Measurements from ENCODE around the gene TLN1.

The TLN1 gene

DNA sequence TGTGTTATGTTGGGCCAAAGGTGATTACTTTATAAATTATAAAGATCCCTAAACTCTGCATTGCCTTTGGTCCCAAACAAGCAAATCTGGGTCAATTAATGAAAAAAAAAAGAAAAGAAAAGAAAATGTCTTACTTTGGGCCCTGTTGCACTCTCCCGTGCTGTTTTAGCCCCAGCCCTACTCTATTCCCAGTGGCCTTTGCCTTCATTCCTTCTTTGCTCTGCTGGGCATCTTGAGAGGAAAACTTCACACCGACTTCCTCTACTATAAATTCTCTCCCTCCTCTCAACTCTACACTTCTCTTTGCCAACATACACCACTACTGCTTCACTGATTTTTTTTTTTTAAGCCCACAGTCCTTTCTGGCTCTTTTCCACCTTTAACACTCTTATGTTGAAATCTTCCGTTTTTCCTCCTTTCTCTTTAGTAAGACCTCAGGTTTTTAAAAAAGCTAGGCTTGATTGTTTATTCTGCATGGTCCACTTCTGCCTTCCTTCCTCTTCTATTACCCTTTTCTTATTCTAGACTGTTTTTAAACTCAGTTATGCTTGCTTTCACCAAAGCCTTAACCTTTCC, 26.6 kb upstream of the TLN1 start:
- TF ChIP-seq GATA3 (IDR thresholded peaks at IDR 0.05; ENCODE audit: low read depth, low read length) (no peak), GATA2 (IDR thresholded peaks at IDR 0.05; ENCODE audit: low read depth, low read length) (no peak)

DNA sequence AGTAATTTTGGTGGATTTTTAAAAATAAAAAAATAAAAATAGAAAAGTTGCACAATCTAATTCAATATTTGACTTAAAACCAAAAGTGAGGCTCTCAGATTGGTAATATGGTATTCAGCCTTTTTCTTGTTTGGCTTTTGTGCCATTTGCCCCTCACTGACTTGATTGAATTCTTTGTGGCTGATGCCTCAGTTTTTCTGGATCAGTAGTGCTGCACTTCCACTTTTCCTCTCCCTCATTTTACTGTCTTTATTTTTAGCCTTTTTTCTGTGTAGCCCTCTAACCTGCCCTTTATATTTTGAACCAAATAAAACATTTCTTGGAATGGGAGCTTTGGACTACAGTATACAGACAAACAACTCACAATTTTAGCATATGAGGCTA, 25.9 kb upstream of the TLN1 start:
- TF ChIP-seq GATA2 (IDR thresholded peaks at IDR 0.05; ENCODE audit: low read depth, low read length): no peak

DNA sequence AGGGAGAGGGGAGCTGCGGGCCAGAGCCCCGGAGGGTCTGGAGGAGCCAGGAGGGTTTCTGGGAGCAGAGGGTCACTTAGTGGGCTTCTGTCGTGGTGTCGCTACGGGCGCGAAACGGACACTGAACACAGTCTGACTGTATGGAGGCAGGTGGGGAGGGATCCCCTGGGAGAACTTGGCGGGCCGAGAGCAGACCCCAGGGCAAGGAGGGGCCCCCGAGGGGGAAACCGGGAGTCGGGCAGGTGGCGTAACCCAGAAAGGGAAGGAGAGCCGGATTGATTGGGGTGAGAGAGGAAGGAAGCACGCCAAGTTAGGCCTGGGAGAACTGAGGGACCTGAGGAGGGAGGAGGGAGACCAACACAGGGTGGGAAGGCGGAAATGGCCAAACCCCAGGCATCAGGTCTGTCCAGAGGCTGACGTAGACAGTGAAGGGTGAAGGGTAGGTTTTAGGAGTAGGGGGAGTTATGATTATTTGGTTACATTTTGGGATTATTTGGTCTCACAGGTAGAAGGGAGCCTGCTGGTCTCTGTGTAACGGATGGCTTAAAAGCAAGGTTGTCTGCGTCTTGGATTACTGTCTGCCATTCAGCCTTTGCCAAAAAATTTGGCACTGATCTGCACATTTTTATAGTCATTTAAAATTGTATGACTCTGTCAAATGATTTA, 25.4 kb upstream of the TLN1 start:
- TF ChIP-seq GATA2 (IDR thresholded peaks at IDR 0.05; ENCODE audit: low read depth, low read length) (no peak), GATA3 (IDR thresholded peaks at IDR 0.05; ENCODE audit: low read depth, low read length) (no peak)

DNA sequence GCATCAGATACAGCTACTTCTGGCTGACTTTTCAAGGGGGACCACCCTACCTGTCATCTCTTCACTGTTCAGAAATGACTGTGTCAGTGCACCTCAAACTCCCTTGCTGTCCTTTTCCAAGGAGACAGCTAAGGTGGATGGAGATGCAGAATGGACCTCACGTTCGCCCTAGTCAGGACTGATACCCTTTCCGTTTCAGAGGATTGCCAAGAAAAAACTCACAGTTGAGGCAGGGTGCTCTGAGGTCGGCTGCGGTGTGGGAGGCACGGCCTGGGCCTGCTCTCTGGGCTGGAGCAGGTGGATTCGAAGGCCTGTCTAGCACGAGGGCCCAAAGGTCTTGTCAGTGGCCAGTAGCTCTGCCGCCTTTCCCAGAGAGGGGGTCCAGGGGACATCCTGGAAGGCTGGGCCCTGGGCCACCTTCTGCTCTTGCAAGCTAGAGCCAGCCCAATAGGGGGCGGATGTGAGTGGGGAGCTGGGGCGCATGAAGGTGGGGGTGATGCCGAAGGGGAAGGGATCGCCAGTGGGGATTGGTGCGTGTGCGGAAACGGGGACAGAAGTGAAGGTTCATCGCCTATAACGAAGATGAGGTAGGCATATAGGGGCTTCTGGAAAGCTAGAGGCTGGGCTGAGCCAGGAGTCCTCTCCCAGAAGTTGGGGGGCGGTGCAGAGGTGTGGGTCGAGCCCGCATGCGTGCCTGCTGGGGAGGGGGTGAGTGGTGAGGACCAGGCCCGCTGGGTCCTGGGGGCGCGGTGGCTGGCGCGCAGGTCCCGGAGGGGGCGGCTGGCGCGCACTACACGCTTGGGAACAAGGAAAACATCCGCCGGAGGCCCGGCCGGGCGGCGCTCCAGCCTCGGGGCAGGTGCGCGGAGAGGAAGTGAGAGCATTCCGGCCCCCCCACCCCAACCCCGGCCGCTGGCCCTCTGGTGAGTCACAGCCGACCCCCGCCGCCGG, 24.6 kb upstream of the TLN1 start:
- TF ChIP-seq GATA2 (IDR thresholded peaks at IDR 0.05; ENCODE audit: low read depth, low read length) (no peak), GATA3 (IDR thresholded peaks at IDR 0.05; ENCODE audit: low read depth, low read length) (no peak)

DNA sequence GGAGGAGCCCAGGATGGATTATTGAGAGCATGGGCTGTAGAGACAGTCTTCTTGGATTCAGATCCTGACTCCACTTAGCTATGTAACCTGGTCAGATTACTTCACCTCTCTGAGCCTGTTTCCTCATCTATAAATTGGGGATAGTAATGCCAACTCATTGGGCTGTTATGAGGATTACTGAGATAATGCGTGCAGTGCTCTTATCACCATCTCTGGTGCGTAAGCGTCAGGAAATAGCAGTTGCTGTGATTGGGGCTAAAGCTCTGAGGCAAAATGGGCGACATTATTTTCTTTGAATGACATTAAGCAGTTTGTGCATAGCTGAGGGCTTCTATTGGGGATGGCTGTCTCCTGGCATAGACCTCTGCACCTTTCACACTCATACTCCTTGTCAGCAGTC, 23.1 kb upstream of the TLN1 start:
- TF ChIP-seq GATA2 (IDR thresholded peaks at IDR 0.05; ENCODE audit: low read depth, low read length) (no peak), GATA3 (IDR thresholded peaks at IDR 0.05; ENCODE audit: low read depth, low read length) (no peak)

DNA sequence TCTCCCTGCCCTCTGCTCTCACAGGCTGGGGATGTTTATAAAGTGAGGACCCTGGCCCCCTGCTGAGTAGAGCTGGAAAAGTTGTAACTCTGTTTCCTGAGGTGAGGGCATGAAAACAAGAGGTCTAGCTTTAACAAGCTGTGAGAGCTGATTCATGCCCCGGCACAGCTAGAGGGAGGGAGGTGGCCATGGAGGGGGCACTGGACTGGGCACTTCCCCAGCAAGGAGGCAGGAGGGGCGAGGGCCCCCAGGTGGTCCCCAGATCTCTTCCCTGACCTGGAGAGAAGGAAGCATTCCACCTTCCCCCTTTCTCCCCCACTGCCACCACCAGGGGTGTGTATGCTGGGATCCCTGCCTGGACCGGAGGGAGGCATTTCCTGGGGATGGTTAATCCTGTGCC, 22.3 kb upstream of the TLN1 start, which contains the start of gene MSMP:
TSS of gene MSMP (minus strand) at position 13 of the 400 bp plus-strand sequence. CDS start 147 bp downstream, outside the sequence.
- no peak for TF ChIP-seq GATA3 (IDR thresholded peaks at IDR 0.05; ENCODE audit: low read depth, low read length)

DNA sequence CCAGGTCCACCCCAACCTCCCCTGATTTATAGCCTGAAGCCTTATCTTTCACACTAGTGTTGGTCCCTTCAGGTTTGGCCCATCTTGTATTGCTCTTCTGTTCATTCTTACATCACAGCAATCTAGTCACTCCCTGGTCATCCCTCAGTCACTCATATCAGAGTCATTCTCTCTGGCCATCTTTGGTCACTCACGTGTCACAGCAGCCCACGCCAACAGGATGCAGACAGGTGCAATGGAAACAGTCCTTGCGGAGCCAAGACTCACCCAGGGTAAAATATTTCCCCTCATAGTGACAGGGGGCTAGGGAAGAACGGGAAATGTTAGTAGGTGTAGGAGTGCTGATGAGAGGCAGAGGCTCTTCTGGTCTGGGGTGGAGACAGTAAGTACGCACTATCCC, 21.5 kb upstream of the TLN1 start:
- TF ChIP-seq GATA2 (IDR thresholded peaks at IDR 0.05; ENCODE audit: low read depth, low read length): no peak
- TF ChIP-seq GATA3 (IDR thresholded peaks at IDR 0.05; ENCODE audit: low read depth, low read length): no peak

DNA sequence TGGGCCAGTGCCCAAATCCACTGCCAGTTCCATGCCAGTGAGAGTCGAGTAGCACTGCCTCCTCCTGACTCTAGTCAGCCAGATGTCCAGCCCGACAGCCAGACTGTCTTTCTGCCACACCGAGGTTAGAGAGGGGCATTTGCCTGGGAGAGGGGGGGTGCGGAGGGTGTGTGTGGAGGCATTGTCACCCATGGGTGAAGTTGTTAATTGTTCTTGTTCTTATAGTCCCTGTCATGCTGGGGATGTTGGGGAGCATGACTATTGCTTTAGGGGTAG, 18.2 kb upstream of the TLN1 start:
- TF ChIP-seq GATA3 (IDR thresholded peaks at IDR 0.05; ENCODE audit: low read depth, low read length) (no peak), GATA2 (IDR thresholded peaks at IDR 0.05; ENCODE audit: low read depth, low read length) (no peak)

DNA sequence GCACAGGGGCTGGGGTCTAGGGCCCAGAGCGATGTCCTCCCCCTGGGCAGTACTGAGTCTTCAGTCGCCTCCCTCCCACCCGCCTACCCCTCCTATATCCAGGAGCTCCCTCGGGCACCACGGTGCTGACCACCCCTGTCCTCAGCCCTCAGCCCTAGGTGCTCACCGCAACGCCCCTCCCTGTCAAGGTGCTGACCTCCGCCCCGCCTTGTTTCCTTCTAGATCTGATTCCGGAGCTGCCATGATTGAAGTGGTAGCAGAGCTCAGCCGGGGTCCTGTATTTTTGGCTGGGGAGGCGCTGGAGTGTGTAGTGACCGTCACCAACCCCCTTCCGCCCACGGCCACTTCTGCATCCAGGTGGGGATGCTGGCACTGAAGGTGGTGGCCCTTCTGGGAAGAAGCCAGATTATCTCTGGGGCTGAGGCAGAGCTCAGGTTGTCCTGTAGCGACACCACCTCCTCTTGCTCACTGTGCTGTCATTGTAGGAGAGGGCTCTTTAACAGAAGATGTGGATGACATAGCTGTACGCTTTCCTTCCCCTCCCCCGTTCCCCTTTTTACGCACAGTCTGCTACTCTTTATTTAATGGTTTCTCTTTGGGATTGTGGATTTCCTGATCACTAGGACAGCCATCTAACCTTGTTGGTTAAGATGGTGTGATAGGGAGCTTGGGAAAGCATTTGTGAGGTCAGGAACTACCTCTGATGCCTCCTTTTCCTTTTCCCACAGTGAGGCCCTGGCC, 17.7 kb upstream of the TLN1 start:
- no peak for TF ChIP-seq GATA3 (IDR thresholded peaks at IDR 0.05; ENCODE audit: low read depth, low read length)
- no peak for TF ChIP-seq GATA2 (IDR thresholded peaks at IDR 0.05; ENCODE audit: low read depth, low read length)

DNA sequence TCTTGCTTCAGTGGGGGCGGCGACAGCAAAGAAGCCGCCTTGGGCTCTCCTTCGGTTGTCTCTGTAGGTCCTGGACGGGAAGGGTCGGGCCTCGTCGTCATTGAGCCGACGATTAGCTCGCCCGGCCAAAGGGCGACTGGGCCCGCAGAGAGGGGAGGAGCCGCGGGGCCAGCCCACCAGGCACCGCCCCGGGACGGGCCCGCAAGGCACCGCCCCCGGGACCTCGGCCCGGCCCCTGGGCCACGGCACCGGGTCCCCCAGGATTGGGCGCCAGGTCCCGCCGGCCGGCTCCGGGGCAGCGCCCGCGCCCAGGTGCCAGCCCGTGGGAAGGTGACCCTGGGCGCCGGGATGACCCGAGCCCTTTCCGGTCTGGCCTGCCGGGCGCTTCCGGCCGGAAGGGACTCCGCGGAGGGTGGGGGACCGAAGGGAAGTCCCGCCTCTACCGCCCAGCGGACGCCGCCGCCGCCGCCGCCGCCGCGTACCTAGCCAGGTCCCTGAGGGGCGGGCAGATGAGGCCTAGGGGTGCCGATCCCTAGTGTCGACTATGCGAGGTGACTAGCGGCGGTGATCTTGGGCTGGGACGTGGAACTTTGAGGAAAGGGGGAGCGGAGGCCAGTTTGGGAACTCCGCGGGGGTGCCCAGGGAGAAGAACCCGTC, 17.0 kb upstream of the TLN1 start, which contains the start of the genes GBA2 and RGP1:
TSS of gene GBA2 (minus strand) at position 371 of the 657 bp plus-strand sequence. CDS start 524 bp downstream, outside the sequence.
TSS of gene RGP1 (plus strand) at position 430 of the 657 bp plus-strand sequence. CDS start 469 bp downstream, outside the sequence.
- no peak for TF ChIP-seq GATA2 (IDR thresholded peaks at IDR 0.05; ENCODE audit: low read depth, low read length)
- TF ChIP-seq GATA3 (IDR thresholded peaks at IDR 0.05; ENCODE audit: low read depth, low read length): no peak

DNA sequence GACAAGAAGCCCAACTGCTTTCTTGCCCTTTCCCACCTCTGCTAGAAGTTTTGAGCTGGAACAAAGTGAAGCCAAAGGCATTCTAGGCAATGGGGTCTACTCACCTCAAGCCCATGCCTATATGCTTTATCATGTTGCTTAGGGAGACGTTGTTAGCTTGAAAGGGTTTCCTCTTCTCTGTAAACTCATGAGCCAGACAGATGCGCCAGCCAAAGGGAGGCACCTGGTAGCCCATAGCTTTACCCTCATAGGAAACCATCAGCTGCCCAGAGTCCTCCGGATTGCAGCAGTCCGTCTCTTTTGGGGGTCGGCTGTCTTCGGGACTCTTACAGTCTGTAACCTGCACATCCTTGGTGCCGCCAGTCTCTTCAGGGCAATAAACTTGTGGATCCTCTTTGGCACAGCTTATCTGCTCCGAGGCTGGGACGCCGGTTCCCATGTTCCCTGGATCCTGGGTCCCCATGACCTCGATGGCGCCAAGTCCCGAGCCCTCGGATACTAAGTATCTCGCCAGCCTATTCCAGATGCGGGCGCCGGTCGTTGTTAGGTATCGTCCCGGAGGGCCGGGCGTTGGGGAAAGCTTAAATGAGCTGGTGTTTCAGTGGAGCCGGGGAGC, 16.4 kb upstream of the TLN1 start:
- TF ChIP-seq GATA2 (IDR thresholded peaks at IDR 0.05; ENCODE audit: low read depth, low read length) (no peak), GATA3 (IDR thresholded peaks at IDR 0.05; ENCODE audit: low read depth, low read length) (no peak)

DNA sequence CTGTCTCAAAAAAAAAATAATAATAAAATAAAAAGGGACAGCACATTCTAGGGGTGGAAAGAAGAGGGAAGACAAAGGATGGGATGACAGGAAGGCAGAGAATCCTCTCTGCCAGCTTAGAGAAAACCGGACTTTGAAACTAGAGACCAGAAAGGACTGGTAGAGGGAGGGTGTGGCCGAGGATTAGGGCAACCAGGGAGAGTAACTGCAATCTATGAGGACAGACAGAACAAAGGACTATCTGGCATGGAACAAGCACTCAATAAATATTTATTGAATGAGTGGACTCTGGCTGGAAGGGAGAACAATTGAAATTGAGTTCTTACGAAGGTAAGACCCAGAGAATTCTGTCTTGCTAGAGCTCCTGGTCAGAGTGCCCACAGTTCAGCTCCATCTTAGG, 14.6 kb upstream of the TLN1 start:
- TF ChIP-seq GATA2 (IDR thresholded peaks at IDR 0.05; ENCODE audit: low read depth, low read length) (no peak), GATA3 (IDR thresholded peaks at IDR 0.05; ENCODE audit: low read depth, low read length) (no peak)

DNA sequence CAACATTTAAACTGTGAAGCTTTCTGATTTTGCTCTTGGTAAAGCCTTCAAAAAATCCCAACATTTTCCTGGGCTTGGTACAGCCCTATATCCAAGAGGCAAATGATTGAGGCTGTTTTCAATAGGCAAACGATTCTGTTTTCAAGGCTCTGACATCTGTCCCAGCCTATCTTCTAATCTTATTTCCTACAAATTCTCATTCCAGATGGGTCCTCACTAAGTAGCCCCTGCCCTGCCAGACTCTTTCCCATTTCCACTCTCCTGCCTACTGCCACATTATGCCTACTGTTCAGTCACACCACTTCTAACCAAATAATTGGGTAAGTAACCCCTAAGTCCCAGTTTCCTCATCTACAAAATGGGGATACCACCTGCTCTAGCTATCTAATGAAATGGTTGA, 13.6 kb upstream of the TLN1 start:
- TF ChIP-seq GATA2 (IDR thresholded peaks at IDR 0.05; ENCODE audit: low read depth, low read length) (peak; percentile 87), GATA3 (IDR thresholded peaks at IDR 0.05; ENCODE audit: low read depth, low read length) (peak; percentile 80; the same call in 1 of the 2 replicates)

Measured in SH-SY5Y (cell line).